Neural cell (in vitro differentiated cells): ENCODE measurements around the gene DDX41.

Experiments used
- CTCF ChIP-seq: fragments of 450-650 bp; IDR thresholded peaks from 2 replicates; pipeline ENCODE4 v1.5.1; 2014; ENCODE audit warnings: antibody characterized with exemption, mild to moderate bottlenecking, moderate library complexity; ENCODE audit not compliant: poor library complexity, severe bottlenecking
- EZH2 ChIP-seq: fragments of 200-600, 300-800 bp; shearing (Covaris generic), sonication (generic); IDR thresholded peaks from 2 replicates; pipeline ENCODE4 v1.6.1; 2014; ENCODE audit warnings: antibody characterized with exemption, low read length, borderline replicate concordance, mild to moderate bottlenecking; ENCODE audit not compliant: insufficient read depth, poor library complexity, severe bottlenecking
- RAD21 ChIP-seq: fragments of 450-650 bp; conservative IDR thresholded peaks from 2 replicates; pipeline ENCODE4 v1.6.1; 2014; ENCODE audit warnings: antibody characterized with exemption, mild to moderate bottlenecking, moderate library complexity
- SMC3 ChIP-seq: fragments of 450-650 bp; conservative IDR thresholded peaks from 2 replicates; pipeline ENCODE4 v1.6.1; 2014; ENCODE audit warnings: antibody characterized with exemption, mild to moderate bottlenecking, moderate library complexity; ENCODE audit not compliant: poor library complexity

DNA sequence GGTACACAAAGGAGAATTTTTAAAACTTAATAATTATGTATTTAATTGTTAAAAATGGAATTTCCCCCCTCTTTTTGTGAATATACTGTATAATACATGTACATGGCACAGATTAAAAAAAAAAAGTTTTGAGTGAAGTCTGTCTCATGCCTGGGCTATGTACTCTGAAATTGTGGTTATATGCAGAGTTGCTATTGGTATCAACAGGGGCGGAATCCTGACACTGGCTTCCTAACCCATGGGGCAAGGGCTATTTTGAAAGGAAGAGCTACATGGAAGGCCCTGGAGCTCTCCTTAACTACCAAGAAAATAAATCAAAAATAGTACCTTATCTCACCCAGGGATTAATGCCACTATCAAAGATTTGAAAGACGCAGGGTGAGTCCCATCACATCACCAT lies 38.5 kb upstream of the DDX41 start:
- TF ChIP-seq RAD21 (no peak), CTCF (no peak), EZH2 (no peak), SMC3 (no peak)
